H1 (cell line): Measurements from ENCODE around the gene NDUFAB1. TPM values are rescaled to one million over a fixed set of nuclear protein-coding genes. Genes with fewer than 3 reads are reported as not detected.

Experiments
- PHF8 ChIP-seq: fragments of 200-600 bp; sonication (generic); conservative IDR thresholded peaks from 2 replicates; pipeline ENCODE4 v1.7.1; 2012; ENCODE audit warnings: low read depth, mild to moderate bottlenecking, inconsistent platforms, low read length, moderate library complexity
- RAD21 ChIP-seq, 2 experiments: IDR thresholded peaks in 1 of 2; conservative IDR thresholded peaks in 1 of 2; 2 replicates each; pipeline ENCODE4 v1.6.1; 2011; ENCODE audit warnings: low read depth in 2 of 2, low read length in 2 of 2, improper control_type of control experiment in 1 of 2, inconsistent platforms in 1 of 2, mild to moderate bottlenecking in 1 of 2, moderate library complexity in 1 of 2
- polyA plus RNA-seq, 7 experiments: library from polyadenylated mRNA; depleted of rRNA in 3 of 7; stranded (reverse) in 5 of 7; unstranded in 2 of 7; fragments of >200 nt in 5 of 7; fragments of 200-250 nt in 2 of 7; gene quantifications; 1 replicate in 5 of 7; 2 replicates in 1 of 7; 4 replicates in 1 of 7; pipeline versions ENCODE4 v1.2.1 to v1.2.3, GENCODE V29; 2011 to 2013; ENCODE audit warnings: missing spikeins in 2 of 7, mixed read lengths in 2 of 7
- total RNA-seq: library from RNA; stranded (reverse); fragmentation: NEBNext Ultra II Directional; extraction: Animal tissue kit (Norgen Biotek cat#: 25700); gene quantifications from 2 replicates; pipeline ENCODE4 v1.2.1, GENCODE V29; 2021
- TF ChIP-seq, protein P1 (sequence below), 3 experiments: IDR thresholded peaks; 1 replicate in 2 of 3; 2 replicates in 1 of 3; pipeline versions ENCODE4 v1.5.1 to v1.6.1; 2011; ENCODE audit warnings: low read length in 3 of 3, mild to moderate bottlenecking in 3 of 3, inconsistent platforms in 2 of 3, low read depth in 1 of 3, moderate library complexity in 1 of 3; ENCODE audit not compliant: insufficient read depth in 1 of 3; ENCODE audit errors: control extremely low read depth in 1 of 3

NDUFAB1 gene
- total and polyA plus RNA-seq, 2 of the 8 experiments (the other 6 are each of a cell fraction or from before 2014, with no cell fraction given): 135 to 294 TPM

GRCh38 chr16:23597003-23597756 is 1.1 kb upstream of the NDUFAB1 start (continued):
- TF ChIP-seq RAD21 (IDR thresholded peaks at IDR 0.05 in 1 of 2, conservative IDR thresholded peaks at IDR 0.05 in 1 of 2; ENCODE audit: low read depth in 2 of 2, low read length in 2 of 2) (peak in 1 of 2 experiments; percentile 26; a peak in 2 of 4 replicates), PHF8 (no peak)
- TF ChIP-seq, protein P1, sequence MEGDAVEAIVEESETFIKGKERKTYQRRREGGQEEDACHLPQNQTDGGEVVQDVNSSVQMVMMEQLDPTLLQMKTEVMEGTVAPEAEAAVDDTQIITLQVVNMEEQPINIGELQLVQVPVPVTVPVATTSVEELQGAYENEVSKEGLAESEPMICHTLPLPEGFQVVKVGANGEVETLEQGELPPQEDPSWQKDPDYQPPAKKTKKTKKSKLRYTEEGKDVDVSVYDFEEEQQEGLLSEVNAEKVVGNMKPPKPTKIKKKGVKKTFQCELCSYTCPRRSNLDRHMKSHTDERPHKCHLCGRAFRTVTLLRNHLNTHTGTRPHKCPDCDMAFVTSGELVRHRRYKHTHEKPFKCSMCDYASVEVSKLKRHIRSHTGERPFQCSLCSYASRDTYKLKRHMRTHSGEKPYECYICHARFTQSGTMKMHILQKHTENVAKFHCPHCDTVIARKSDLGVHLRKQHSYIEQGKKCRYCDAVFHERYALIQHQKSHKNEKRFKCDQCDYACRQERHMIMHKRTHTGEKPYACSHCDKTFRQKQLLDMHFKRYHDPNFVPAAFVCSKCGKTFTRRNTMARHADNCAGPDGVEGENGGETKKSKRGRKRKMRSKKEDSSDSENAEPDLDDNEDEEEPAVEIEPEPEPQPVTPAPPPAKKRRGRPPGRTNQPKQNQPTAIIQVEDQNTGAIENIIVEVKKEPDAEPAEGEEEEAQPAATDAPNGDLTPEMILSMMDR (IDR thresholded peaks at IDR 0.05; ENCODE audit: control extremely low read depth in 1 of 3, insufficient read depth in 1 of 3, low read depth in 1 of 3, low read length in 3 of 3): peak; percentile 29 to 65 (median 47); a peak in 3 of 4 replicates
- TF ChIP-seq, all 59 proteins: peak for 3
